Limb (tissue), 2 donors: ENCODE data around the gene PRADC1.
"Not testable (repeated sequence)": the region's sequence is repeated elsewhere in the genome, so short reads cannot be mapped to it uniquely, and the experiment has no call there.

Source experiments
- DNase-seq, 2 donors: peaks; one replicate each; pipeline ENCODE4 v3.0.0-alpha.2; 2016; ENCODE audit errors: extremely low spot score in 2 of 2

PRADC1 gene

DNA sequence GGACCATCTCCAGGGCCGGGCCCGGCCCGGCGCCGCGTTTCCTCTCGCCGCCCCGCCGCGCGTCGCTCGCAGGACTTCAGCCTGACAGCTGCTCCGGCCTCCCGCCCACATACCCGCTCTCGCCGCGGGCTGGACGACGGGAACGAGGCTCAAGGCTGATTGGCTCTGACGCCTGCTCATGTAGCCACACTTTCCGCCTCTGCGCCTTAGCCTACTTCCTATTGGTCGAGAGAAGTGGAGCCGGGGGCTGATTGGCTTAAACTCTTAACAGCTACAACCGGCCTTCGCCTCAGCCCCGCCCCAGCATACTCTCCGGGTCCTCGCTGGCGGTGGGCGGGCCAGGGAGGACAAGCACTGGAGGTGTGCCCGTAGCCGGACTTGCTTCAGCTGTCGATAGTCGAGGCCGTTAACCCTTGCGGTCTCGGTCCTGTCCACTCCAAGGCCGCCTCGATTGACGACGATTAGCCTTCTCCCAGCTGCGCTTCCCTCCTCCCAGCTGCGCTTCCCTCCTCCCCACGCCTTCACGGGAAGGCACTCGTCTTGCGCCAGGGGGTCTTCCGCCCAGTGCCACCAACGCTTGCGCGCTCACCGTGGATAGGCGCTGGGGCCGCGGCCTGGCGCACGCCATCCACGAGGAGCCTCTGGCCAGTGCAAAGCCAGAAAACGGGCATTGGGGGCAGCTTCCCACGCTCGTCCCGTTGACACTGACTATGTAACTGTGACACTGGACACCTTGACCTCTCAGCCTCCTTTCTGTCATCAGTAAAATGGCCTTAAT lies at the start of gene PRADC1:
PRADC1 (minus strand) TSS at position 86 of the 778 bp plus-strand sequence; CDS start at position 7, 79 bp downstream.
- peak; percentile 97 to 99 for DNase-seq

- DNase-seq, result no peak
These were observed 48.2 kb upstream of the PRADC1 start for GRCh38 chr2:73281244-73281643.

DNA sequence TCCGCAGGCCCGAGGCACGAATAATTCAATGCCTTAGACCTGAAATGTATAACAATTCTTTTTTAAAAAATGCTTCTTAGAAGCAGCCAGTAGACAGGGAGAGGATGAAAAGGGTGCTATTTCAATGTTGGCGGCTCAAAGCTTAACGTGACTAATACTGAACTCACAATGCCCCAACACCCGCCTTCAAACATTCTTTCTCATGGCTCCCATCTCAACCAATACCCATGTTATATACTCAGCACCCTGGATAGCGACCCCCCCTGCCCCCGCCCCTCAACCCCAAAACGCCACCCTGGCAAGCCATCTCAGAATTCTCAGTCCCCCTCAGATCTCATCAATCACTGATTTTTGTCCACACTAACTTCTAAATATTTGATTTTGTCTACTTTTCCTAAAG lies 46.8 kb upstream of the PRADC1 start:
- DNase-seq, result no peak

- DNase-seq, result no peak
These were observed 39.2 kb upstream of the PRADC1 start for GRCh38 chr2:73272270-73272669.

- DNase-seq, result no peak
These were observed 36.8 kb upstream of the PRADC1 start for GRCh38 chr2:73269686-73270465.

GRCh38 chr2:73268830-73269685 lies 36.0 kb upstream of the PRADC1 start:
- peak in 1 of 2 donors; percentile 55 for DNase-seq

DNA sequence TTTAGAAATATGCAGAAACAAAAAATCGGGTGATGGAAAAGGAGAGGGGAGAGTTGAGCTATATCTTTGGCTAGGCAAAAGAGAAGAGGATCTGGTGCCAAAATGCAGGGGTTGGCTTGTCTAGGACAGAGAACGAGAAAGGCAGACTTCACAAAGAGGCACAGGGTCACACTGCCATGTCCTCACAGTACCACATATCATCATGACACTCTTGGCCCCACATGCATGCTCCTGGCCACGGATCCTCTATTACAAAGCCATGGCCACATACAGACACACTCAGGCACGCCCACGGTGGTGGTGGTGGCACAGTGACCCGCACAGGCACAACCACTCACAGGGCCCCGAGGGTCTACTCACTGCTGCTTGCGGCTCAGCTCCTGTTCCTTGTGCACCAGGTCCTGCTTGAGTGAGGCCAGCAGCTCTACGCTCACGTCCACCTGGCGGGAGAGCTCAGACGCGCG lies 35.4 kb upstream of the PRADC1 start:
- DNase-seq, result no peak

DNA sequence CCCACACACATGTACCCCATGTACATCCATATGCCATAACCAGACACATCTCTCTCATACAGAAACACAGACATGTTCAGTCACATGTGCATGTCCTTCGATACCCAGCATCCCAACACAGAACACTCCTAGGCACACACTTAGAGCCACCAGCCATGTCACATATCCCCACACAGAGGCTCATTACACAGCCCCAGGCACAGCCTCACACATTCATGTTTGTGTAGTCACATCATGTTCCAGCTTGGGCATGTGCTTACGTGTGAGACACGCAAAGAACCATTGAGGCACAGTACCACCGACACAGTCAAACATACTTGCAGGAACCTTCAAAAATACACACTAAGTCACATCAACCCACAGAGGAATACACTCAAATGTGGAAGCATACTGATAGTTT lies 34.0 kb upstream of the PRADC1 start:
- DNase-seq, result no peak

GRCh38 chr2:73266061-73266901 lies 33.2 kb upstream of the PRADC1 start:
- no peak for DNase-seq

DNA sequence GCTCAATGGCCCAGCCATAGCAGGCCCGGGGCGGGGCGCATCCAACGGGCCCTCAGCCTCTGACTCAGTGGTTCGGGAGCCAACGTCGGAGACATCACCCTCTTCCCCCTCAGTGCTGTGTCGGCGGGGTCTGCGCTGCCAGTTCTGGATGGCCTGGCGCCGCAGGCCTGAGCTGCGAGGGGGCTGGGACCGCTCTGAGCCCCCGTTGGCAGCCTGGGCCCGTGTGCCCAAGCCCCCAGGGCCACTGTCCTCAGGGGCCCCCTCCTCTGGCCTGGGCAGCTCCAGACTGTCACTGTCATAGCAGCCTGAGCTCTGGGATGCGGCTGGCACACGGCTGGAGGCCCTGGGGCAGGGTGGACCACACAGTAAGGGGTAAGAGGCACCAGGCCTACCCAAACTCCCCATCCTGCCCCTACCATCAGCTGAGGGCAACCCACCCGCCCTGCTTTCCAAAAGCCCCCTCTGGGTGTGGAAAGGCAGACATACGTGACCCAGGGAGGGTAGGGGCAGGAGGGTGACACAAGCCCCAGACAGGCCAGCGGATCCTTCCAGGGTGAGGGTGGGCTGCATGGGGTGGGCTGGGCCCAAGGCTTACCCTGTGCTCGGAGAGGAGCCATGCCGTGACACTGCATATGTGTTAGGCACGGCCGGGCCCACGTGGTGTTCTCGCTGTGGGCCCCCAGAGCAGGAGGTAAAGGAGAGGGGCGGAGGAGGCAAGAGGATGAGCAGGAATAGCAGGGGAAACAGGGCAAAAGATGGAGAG lies 32.4 kb upstream of the PRADC1 start:
- no peak for DNase-seq

- no peak for DNase-seq
These were observed 31.7 kb upstream of the PRADC1 start for GRCh38 chr2:73264783-73265182.

GRCh38 chr2:73264332-73264606 lies 31.2 kb upstream of the PRADC1 start:
- no peak for DNase-seq

DNA sequence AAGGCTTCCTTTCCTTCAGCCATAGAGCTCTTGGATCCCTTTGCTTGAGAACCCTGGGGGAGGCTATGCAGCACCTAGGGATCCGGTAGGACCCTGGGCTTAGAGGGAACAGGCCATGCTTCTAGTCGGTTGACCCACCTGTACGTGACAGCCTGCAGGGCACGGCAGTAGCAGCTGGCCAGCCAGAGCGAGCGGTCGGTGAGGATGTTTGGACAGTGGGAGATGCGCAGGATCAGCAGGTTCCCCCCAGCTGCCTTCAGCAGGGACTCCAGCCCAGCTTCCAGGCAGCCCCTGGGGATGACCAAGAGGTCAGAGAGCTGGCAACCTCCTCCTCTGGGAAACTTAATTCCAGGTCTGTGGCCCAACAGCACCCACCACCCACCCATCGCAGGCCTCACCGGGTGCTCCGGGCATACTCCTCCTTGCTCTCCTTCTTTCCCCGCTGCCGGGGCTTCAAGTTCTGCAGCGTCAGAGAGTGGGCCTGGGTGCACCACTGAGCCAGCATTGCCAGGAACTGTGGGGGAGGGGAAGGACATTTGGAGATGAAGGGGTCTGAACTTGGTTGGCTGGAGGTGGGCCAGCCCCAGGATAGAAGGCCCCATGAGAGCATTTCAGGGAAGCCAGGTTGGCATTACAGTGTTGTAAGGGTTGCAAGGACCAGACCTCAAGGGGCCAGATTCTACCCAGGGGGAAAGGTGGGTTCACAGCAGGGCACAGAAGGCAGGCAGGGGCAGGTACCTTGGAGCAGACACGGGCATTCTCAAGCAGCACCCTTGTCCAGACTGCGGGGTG lies 30.7 kb upstream of the PRADC1 start:
- DNase-seq, result no peak

GRCh38 chr2:73262691-73263429 lies 29.8 kb upstream of the PRADC1 start:
- not testable (repeated sequence) for DNase-seq

DNA sequence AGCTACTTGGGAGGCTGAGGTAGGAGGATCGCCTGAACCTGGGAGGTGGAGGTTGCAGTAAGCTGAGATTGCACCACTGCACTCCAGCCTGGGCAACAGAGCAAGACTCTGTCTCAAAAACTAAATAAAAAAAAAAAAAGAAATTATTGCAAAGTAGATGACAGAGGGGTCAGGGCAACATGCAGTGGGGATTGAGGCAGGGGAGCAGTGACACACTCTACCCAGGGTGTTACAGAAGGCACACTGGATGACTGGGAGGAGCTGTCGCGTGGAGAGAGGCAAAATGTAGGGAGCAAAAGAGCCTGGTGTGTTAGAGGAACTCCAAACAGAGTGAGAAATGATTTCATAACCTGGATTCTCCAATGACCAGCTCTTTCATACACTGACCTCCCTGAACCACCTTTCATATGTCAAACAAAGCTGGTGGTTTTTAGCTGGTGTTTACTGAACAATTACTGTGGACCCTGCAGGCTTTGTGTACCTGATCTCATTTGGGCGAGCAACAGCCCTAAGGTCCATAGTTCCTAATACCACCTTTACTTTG lies 29.1 kb upstream of the PRADC1 start:
- DNase-seq, result no peak

- peak in 1 of 2 donors; percentile 50 for DNase-seq
These were observed 27.4 kb upstream of the PRADC1 start for GRCh38 chr2:73260338-73260984.

GRCh38 chr2:73259704-73260337 lies 26.8 kb upstream of the PRADC1 start:
- DNase-seq, result no peak
